ENCODE data around the gene VCPKMT.

DNA sequence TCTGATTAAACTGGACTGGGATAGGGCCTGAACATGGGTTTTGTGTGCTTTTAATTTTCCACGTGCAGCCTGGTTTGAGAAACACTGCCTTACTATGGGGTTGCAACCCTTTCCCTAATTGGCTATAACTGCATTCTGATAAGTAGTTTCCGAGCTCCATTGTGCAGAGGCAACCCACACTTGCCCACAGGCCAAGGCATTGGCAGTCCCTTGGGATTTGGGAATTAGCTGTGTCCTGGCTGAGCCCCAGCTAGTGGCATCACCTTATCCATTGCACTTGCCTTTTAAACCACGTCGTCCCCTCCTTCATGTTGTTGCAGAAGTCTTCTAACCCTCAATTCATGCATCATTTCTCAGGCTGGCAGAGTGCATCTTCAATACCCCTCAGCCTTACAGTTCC is 10.2 kb downstream of the VCPKMT start:
- TF ChIP-seq POLR2AphosphoS5 (IDR thresholded peaks at IDR 0.05): no peak
- no peak for TF ChIP-seq CTCF (IDR thresholded peaks at IDR 0.05)
